DOHH2 (cell line): ENCODE results near the gene ST7.

Experiments used
- H3F3A ChIP-seq: fragments of 200-600 bp; sonication (generic), shearing (Covaris generic); 2 replicates; pipeline ENCODE4 v1.6.0; 2016; ENCODE audit warnings: antibody characterized with exemption, mild to moderate bottlenecking; ENCODE audit not compliant: control insufficient read depth, insufficient read depth
- H3K27ac ChIP-seq: fragments of 200-600 bp; sonication (generic); 2 replicates; pipeline ENCODE4 v1.5.1; 2014; ENCODE audit warnings: low read depth, mild to moderate bottlenecking, low read length, moderate library complexity
- H3K27me3 ChIP-seq: fragments of 200-600 bp; sonication (generic); 2 replicates; pipeline ENCODE4 v1.6.1; 2014; ENCODE audit warnings: mild to moderate bottlenecking, low read length, mixed read lengths; ENCODE audit not compliant: control insufficient read depth
- H3K36me3 ChIP-seq: fragments of 200-600 bp; sonication (generic); 2 replicates; pipeline ENCODE4 v1.6.1; 2014; ENCODE audit warnings: mild to moderate bottlenecking, low read length, moderate library complexity, mixed read lengths; ENCODE audit not compliant: control insufficient read depth
- H3K4me1 ChIP-seq: fragments of 200-600 bp; sonication (generic); 2 replicates; pipeline ENCODE4 v1.6.1; 2014; ENCODE audit warnings: mild to moderate bottlenecking, low read length, mixed read lengths; ENCODE audit not compliant: control insufficient read depth
- H3K4me2 ChIP-seq: fragments of 200-600 bp; sonication (generic); 2 replicates; pipeline ENCODE4 v1.6.0; 2014; ENCODE audit warnings: mild to moderate bottlenecking, low read length, moderate library complexity
- H3K4me3 ChIP-seq: fragments of 200-600 bp; sonication (generic); 2 replicates; pipeline ENCODE4 v1.5.1; 2014; ENCODE audit warnings: mild to moderate bottlenecking, low read length, mixed read lengths
- H3K79me2 ChIP-seq: fragments of 200-600 bp; sonication (generic); 2 replicates; pipeline ENCODE4 v1.6.1; 2014; ENCODE audit warnings: mild to moderate bottlenecking, low read length, mixed read lengths; ENCODE audit not compliant: control insufficient read depth
- H3K9me2 ChIP-seq: fragments of 200-600 bp; sonication (generic); replicated peaks from 2 replicates; pipeline ENCODE4 v1.6.1; 2014; ENCODE audit warnings: mild to moderate bottlenecking, low read length, mixed read lengths; ENCODE audit not compliant: control insufficient read depth
- H3K9me3 ChIP-seq: fragments of 200-600 bp; sonication (generic); 2 replicates; pipeline ENCODE4 v1.6.1; 2014; ENCODE audit warnings: antibody characterized with exemption, low read length, mixed read lengths; ENCODE audit not compliant: control insufficient read depth, insufficient read depth
- H4K20me1 ChIP-seq: fragments of 200-600 bp; sonication (generic); 2 replicates; pipeline ENCODE4 v1.6.0; 2014; ENCODE audit warnings: low read depth, mild to moderate bottlenecking, antibody characterized with exemption, low read length, moderate library complexity; ENCODE audit not compliant: control insufficient read depth, insufficient read depth
- EZH2phosphoT487 ChIP-seq: fragments of 200-600 bp; sonication (generic); IDR thresholded peaks from 2 replicates; pipeline ENCODE4 v1.6.1; 2017; ENCODE audit warnings: borderline replicate concordance, mild to moderate bottlenecking, antibody characterized with exemption, low read length, moderate library complexity, mixed read lengths
- TF ChIP-seq, protein P1 (sequence below): fragments of 200-600 bp; sonication (generic); IDR thresholded peaks from one replicate; pipeline ENCODE4 v1.5.1; 2014; ENCODE audit warnings: antibody characterized with exemption, mild to moderate bottlenecking, low read depth, low read length; ENCODE audit not compliant: poor library complexity, severe bottlenecking

Gene ST7

GRCh38 chr7:116929914-116930913 lies 23.1 kb upstream of the ST7 start:
- Histone ChIP-seq H3K36me3 (no peaks in the 10 kb centered on the region), H3K9me2 (no peaks in the 10 kb centered on the region), H4K20me1 (no peaks in the 10 kb centered on the region), H3K9me3 (no peaks in the 10 kb centered on the region), H3K79me2 (no peaks in the 10 kb centered on the region), H3K4me3 (no peak overlapping the region), H3F3A (no peaks in the 10 kb centered on the region), H3K27me3 (peaks cover 12% of the 10 kb centered on the region), H3K27ac (no peak overlapping the region), H3K4me2 (peak overlapping the region; percentile 11; the same call in 1 of the 2 replicates), H3K4me1 (peaks cover 3% of the 10 kb centered on the region)
- no peak for TF ChIP-seq EZH2phosphoT487
- TF ChIP-seq, protein P1, sequence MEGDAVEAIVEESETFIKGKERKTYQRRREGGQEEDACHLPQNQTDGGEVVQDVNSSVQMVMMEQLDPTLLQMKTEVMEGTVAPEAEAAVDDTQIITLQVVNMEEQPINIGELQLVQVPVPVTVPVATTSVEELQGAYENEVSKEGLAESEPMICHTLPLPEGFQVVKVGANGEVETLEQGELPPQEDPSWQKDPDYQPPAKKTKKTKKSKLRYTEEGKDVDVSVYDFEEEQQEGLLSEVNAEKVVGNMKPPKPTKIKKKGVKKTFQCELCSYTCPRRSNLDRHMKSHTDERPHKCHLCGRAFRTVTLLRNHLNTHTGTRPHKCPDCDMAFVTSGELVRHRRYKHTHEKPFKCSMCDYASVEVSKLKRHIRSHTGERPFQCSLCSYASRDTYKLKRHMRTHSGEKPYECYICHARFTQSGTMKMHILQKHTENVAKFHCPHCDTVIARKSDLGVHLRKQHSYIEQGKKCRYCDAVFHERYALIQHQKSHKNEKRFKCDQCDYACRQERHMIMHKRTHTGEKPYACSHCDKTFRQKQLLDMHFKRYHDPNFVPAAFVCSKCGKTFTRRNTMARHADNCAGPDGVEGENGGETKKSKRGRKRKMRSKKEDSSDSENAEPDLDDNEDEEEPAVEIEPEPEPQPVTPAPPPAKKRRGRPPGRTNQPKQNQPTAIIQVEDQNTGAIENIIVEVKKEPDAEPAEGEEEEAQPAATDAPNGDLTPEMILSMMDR = peak; percentile 98

DNA sequence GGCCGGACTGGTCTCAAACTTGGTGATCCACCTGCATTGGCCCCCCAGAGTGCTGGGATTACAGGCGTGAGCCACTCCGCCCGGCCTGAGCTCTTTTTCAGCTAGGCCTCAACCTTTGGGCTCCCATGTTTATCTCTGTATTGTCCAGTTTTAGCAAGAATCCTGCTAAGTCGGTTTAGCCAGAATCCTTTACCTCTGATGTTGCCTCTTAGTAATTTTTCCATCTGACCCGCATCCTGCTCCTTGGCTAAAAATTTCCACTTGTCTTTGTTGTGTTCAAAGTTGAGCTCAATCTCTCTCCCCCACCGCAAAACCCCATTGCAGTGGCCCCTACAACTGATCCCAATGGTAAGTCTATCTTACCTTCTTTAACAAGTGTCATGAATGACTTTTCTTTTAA lies 20.7 kb upstream of the ST7 start:
- no peak overlapping the region for H3K27ac ChIP-seq
- H3K9me2 ChIP-seq = no peaks in the 10 kb centered on the region
- peaks cover 3% of the 10 kb centered on the region for H3K4me1 ChIP-seq
- H3K9me3 ChIP-seq = no peaks in the 10 kb centered on the region
- TF ChIP-seq EZH2phosphoT487 = no peak
- TF ChIP-seq, protein P1 = no peak
- H3K79me2 ChIP-seq = no peaks in the 10 kb centered on the region
- H3K27me3 ChIP-seq = peaks cover 31% of the 10 kb centered on the region
- no peak overlapping the region for H3K4me3 ChIP-seq
- no peaks in the 10 kb centered on the region for H3K36me3 ChIP-seq
- no peaks in the 10 kb centered on the region for H3F3A ChIP-seq
- H3K4me2 ChIP-seq = no peak overlapping the region
- H4K20me1 ChIP-seq = no peaks in the 10 kb centered on the region

DNA sequence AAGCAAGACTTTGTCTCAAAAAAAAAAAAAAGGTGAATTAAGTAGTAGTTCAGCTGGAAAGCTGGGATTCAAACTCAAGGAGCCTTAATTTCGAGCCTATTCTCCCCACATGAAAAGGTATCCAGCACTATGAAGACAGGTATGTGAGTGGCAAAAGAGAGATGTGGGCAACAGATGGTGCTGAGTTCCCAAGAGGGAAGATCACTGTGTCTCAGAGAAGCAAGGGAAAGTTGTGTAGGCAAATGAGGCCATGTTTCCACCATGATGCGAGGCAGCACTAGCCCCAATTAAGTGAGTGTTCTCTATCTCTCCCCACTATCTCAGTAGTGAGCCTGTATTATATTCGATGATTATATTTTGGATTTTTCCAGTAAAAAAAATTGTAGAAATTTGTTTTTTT lies 19.8 kb upstream of the ST7 start:
- Histone ChIP-seq H3K27me3 (peaks cover 29% of the 10 kb centered on the region), H3K9me2 (no peaks in the 10 kb centered on the region), H4K20me1 (no peaks in the 10 kb centered on the region), H3K4me2 (no peak overlapping the region), H3K79me2 (no peaks in the 10 kb centered on the region), H3F3A (no peaks in the 10 kb centered on the region), H3K36me3 (no peaks in the 10 kb centered on the region), H3K4me1 (peaks cover 3% of the 10 kb centered on the region), H3K27ac (no peak overlapping the region), H3K4me3 (no peak overlapping the region), H3K9me3 (no peaks in the 10 kb centered on the region)
- no peak for TF ChIP-seq EZH2phosphoT487
- TF ChIP-seq, protein P1 = no peak
